Astrocyte (in vitro differentiated cells and primary cell): ENCODE results near the gene TEC. TPM values are rescaled to one million over a fixed set of nuclear protein-coding genes. Genes with fewer than 3 reads are reported as not detected.
"Not testable (repeated sequence)": the region's sequence is repeated elsewhere in the genome, so short reads cannot be mapped to it uniquely, and the experiment has no call there.

Source experiments
- DNase-seq: peaks from one replicate; pipeline ENCODE4 v3.0.0-alpha.2; 2010; ENCODE audit warnings: low read depth
- FAIRE-seq: peaks from 2 replicates; lab custom pipeline; 2011; peaks lifted over from hg19 to GRCh38; lab: Jason Lieb, UNC
- H2AFZ ChIP-seq: 2 replicates; pipeline ENCODE4 v1.6.0; 2012; ENCODE audit warnings: low read depth, low read length, inconsistent platforms
- H3K27ac ChIP-seq: 2 replicates; pipeline ENCODE4 v1.5.1; 2011; ENCODE audit warnings: low read depth, low read length, inconsistent platforms
- H3K27me3 ChIP-seq: 2 replicates; pipeline ENCODE4 v1.6.0; 2011; ENCODE audit warnings: low read length, inconsistent platforms; ENCODE audit not compliant: insufficient read depth
- H3K36me3 ChIP-seq: 2 replicates; pipeline ENCODE4 v1.5.1; 2011; ENCODE audit warnings: low read length, inconsistent platforms; ENCODE audit not compliant: insufficient read depth
- H3K4me1 ChIP-seq: 2 replicates; pipeline ENCODE4 v1.5.1; 2011; ENCODE audit warnings: low read length, inconsistent platforms; ENCODE audit not compliant: insufficient read depth
- H3K4me2 ChIP-seq: 2 replicates; pipeline ENCODE4 v1.6.0; 2012; ENCODE audit warnings: low read length, inconsistent platforms
- H3K4me3 ChIP-seq: 2 replicates; pipeline ENCODE4 v1.5.1; 2011; ENCODE audit warnings: low read depth, mild to moderate bottlenecking, low read length, inconsistent platforms; ENCODE audit not compliant: insufficient read depth
- H3K79me2 ChIP-seq: 2 replicates; pipeline ENCODE4 v1.6.0; 2012; ENCODE audit warnings: mild to moderate bottlenecking, low read length, inconsistent platforms; ENCODE audit not compliant: insufficient read depth
- H3K9ac ChIP-seq: 2 replicates; pipeline ENCODE4 v1.6.0; 2012; ENCODE audit warnings: mild to moderate bottlenecking, low read length, inconsistent platforms
- H3K9me3 ChIP-seq: 2 replicates; pipeline ENCODE4 v1.5.1; 2012; ENCODE audit warnings: low read depth, mild to moderate bottlenecking, low read length, inconsistent platforms; ENCODE audit not compliant: insufficient read depth
- H4K20me1 ChIP-seq: 2 replicates; pipeline ENCODE4 v1.6.0; 2012; ENCODE audit warnings: low read length, inconsistent platforms; ENCODE audit not compliant: insufficient read depth
- H3K27ac Mint-ChIP-seq: one replicate; pipeline ENCODE4 v1.8.0; 2021; ENCODE audit warnings: mild to moderate bottlenecking, mixed read lengths; ENCODE audit not compliant: unreplicated experiment
- H3K27me3 Mint-ChIP-seq: one replicate; pipeline ENCODE4 v1.8.0; 2021; ENCODE audit warnings: low read depth, mixed read lengths; ENCODE audit not compliant: unreplicated experiment
- H3K36me3 Mint-ChIP-seq: one replicate; pipeline ENCODE4 v1.8.0; 2021; ENCODE audit warnings: low read depth, mixed read lengths; ENCODE audit not compliant: unreplicated experiment
- H3K4me1 Mint-ChIP-seq: one replicate; pipeline ENCODE4 v1.8.0; 2021; ENCODE audit warnings: low read depth, mixed read lengths; ENCODE audit not compliant: unreplicated experiment
- H3K4me3 Mint-ChIP-seq: one replicate; pipeline ENCODE4 v1.8.0; 2021; ENCODE audit warnings: mild to moderate bottlenecking, moderate library complexity, mixed read lengths; ENCODE audit not compliant: unreplicated experiment
- H3K9me3 Mint-ChIP-seq: one replicate; pipeline ENCODE4 v1.8.0; 2021; ENCODE audit warnings: mild to moderate bottlenecking, mixed read lengths; ENCODE audit not compliant: unreplicated experiment
- EZH2 ChIP-seq: IDR thresholded peaks from 2 replicates; pipeline ENCODE4 v1.6.1; 2012; ENCODE audit warnings: mild to moderate bottlenecking, low read length, inconsistent platforms; ENCODE audit not compliant: insufficient read depth
- total RNA-seq: library from RNA; stranded (reverse); gene quantifications from 2 replicates; pipeline ENCODE4 v1.2.1, GENCODE V29; 2021
- TF ChIP-seq, protein P1 (sequence below): IDR thresholded peaks from 2 replicates; pipeline ENCODE4 v1.5.1; 2011; ENCODE audit warnings: low read depth, mild to moderate bottlenecking, inconsistent platforms, low read length, moderate library complexity; ENCODE audit not compliant: insufficient read depth

The TEC gene
- total RNA-seq, 1 donor from 2014 or later: 0.61 TPM

GRCh38 chr4:48187813-48188212 is 81.8 kb downstream of the TEC start:
- Histone ChIP-seq H4K20me1 (no peaks in the 10 kb centered on the region), H3K4me2 (no peak overlapping the region), H3K27me3 (peaks cover 2% of the 10 kb centered on the region), H3K9me3 (no peaks in the 10 kb centered on the region), H3K36me3 (no peaks in the 10 kb centered on the region), H3K4me3 (no peak overlapping the region), H3K79me2 (no peaks in the 10 kb centered on the region), H3K9ac (no peak overlapping the region), H3K27ac (no peak overlapping the region), H2AFZ (no peak overlapping the region), H3K4me1 (no peaks in the 10 kb centered on the region)
- Mint-ChIP-seq H3K27me3 (no peaks in the 10 kb centered on the region), H3K4me3 (no peak overlapping the region), H3K36me3 (no peaks in the 10 kb centered on the region), H3K9me3 (no peaks in the 10 kb centered on the region), H3K4me1 (no peaks in the 10 kb centered on the region), H3K27ac (no peak overlapping the region)
- TF ChIP-seq EZH2: no peak
- TF ChIP-seq, protein P1, sequence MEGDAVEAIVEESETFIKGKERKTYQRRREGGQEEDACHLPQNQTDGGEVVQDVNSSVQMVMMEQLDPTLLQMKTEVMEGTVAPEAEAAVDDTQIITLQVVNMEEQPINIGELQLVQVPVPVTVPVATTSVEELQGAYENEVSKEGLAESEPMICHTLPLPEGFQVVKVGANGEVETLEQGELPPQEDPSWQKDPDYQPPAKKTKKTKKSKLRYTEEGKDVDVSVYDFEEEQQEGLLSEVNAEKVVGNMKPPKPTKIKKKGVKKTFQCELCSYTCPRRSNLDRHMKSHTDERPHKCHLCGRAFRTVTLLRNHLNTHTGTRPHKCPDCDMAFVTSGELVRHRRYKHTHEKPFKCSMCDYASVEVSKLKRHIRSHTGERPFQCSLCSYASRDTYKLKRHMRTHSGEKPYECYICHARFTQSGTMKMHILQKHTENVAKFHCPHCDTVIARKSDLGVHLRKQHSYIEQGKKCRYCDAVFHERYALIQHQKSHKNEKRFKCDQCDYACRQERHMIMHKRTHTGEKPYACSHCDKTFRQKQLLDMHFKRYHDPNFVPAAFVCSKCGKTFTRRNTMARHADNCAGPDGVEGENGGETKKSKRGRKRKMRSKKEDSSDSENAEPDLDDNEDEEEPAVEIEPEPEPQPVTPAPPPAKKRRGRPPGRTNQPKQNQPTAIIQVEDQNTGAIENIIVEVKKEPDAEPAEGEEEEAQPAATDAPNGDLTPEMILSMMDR: no peak
- FAIRE-seq (no peak), DNase-seq (no peak)

DNA sequence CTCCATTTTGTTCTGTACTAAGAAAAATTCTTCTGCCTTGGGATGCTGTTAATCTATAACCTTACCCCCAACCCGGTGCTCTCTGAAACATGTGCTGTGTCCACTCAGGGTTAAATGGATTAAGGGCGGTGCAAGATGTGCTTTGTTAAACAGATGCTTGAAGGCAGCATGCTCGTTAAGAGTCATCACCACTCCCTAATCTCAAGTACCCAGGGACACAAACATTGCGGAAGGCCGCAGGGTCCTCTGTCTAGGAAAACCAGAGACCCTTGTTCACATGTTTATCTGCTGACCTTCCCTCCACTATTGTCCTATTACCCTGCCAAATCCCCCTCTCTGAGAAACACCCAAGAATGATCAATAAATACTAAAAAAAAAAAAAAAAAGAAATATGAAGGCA is 82.6 kb downstream of the TEC start:
- not testable (repeated sequence) for H3K9me3 Mint-ChIP-seq, H2AFZ ChIP-seq, H3K36me3 Mint-ChIP-seq, H3K27ac Mint-ChIP-seq, H3K79me2 ChIP-seq, H3K36me3 ChIP-seq, H3K4me3 ChIP-seq, H3K4me1 Mint-ChIP-seq, H3K27ac ChIP-seq, H3K9ac ChIP-seq, FAIRE-seq, H3K4me2 ChIP-seq, H3K9me3 ChIP-seq, H3K4me1 ChIP-seq, H3K27me3 Mint-ChIP-seq, H3K27me3 ChIP-seq, H3K4me3 Mint-ChIP-seq, H4K20me1 ChIP-seq, DNase-seq

- not testable (repeated sequence) for H3K27me3 Mint-ChIP-seq, H3K4me3 Mint-ChIP-seq, FAIRE-seq, H3K4me2 ChIP-seq, H3K9ac ChIP-seq, H4K20me1 ChIP-seq, H3K4me3 ChIP-seq, H3K27ac ChIP-seq, H3K79me2 ChIP-seq, H3K27me3 ChIP-seq, H3K4me1 Mint-ChIP-seq, H2AFZ ChIP-seq, H3K9me3 ChIP-seq, H3K9me3 Mint-ChIP-seq, DNase-seq, H3K36me3 Mint-ChIP-seq, H3K27ac Mint-ChIP-seq, H3K36me3 ChIP-seq, H3K4me1 ChIP-seq
These were observed 83.2 kb downstream of the TEC start for GRCh38 chr4:48186394-48186793.

- Histone ChIP-seq H3K79me2 (no peaks in the 10 kb centered on the region), H3K9me3 (no peaks in the 10 kb centered on the region), H3K27me3 (no peaks in the 10 kb centered on the region), H3K4me3 (no peak overlapping the region), H3K4me2 (no peak overlapping the region), H3K27ac (no peak overlapping the region), H2AFZ (no peak overlapping the region), H3K4me1 (no peaks in the 10 kb centered on the region), H4K20me1 (no peaks in the 10 kb centered on the region), H3K36me3 (no peaks in the 10 kb centered on the region), H3K9ac (no peak overlapping the region)
- Mint-ChIP-seq H3K4me1 (peaks cover 8% of the 10 kb centered on the region), H3K27me3 (no peaks in the 10 kb centered on the region), H3K36me3 (no peaks in the 10 kb centered on the region), H3K4me3 (no peak overlapping the region), H3K9me3 (no peaks in the 10 kb centered on the region), H3K27ac (no peak overlapping the region)
- DNase-seq (peak; percentile 35), FAIRE-seq (no peak)
- no peak for TF ChIP-seq EZH2
- TF ChIP-seq, protein P1: no peak
These were observed 84.8 kb downstream of the TEC start for GRCh38 chr4:48184882-48185281.
